AG04450 (cell line): ENCODE results near the gene PLEKHG4B. TPM values are rescaled to one million over a fixed set of nuclear protein-coding genes. Genes with fewer than 3 reads are reported as not detected.

Source experiments
- CTCF ChIA-PET: fragments of 300-600, 350-600 bp; formaldehyde crosslinking; extraction: SDS; loops from one replicate; lab custom pipeline; 2022; ENCODE audit warnings: antibody characterized with exemption, inconsistent platforms; lab: Charles Lee
- POLR2A ChIA-PET: fragments of 350-600 bp; formaldehyde crosslinking; extraction: SDS; loops from one replicate; lab custom pipeline; 2021; ENCODE audit warnings: antibody characterized with exemption, inconsistent platforms; lab: Yijun Ruan, JAX
- DNase-seq: peaks from one replicate; pipeline ENCODE4 v3.0.0-alpha.2; 2011; ENCODE audit warnings: low read depth, low spot score
- H3K27ac ChIP-seq: one replicate; pipeline ENCODE4 v1.5.1; 2012; ENCODE audit warnings: low read depth, low read length, control low read depth
- H3K27me3 ChIP-seq: one replicate; pipeline ENCODE4 v1.6.0; 2012; ENCODE audit warnings: low read length; ENCODE audit not compliant: control insufficient read depth, insufficient read depth
- H3K4me3 ChIP-seq: 2 replicates; pipeline ENCODE4 v1.5.1; 2011; ENCODE audit warnings: mild to moderate bottlenecking, low read depth, low read length, control low read depth
- H3K9me3 ChIP-seq: 2 replicates; pipeline ENCODE4 v1.5.1; 2012; ENCODE audit warnings: low read length; ENCODE audit not compliant: control insufficient read depth, insufficient read depth
- polyA plus RNA-seq: library from polyadenylated mRNA; depleted of rRNA; stranded (reverse); fragments of >200 nt; gene quantifications from 2 replicates; pipeline ENCODE4 v1.2.3, GENCODE V29; 2011
- TF ChIP-seq, protein P1 (sequence below): IDR thresholded peaks from 2 replicates; pipeline ENCODE4 v1.5.1; 2011; ENCODE audit warnings: low read depth, low read length, control low read depth, inconsistent platforms

PLEKHG4B gene
- polyA plus RNA-seq, 1 experiment = 0.24 TPM

DNA sequence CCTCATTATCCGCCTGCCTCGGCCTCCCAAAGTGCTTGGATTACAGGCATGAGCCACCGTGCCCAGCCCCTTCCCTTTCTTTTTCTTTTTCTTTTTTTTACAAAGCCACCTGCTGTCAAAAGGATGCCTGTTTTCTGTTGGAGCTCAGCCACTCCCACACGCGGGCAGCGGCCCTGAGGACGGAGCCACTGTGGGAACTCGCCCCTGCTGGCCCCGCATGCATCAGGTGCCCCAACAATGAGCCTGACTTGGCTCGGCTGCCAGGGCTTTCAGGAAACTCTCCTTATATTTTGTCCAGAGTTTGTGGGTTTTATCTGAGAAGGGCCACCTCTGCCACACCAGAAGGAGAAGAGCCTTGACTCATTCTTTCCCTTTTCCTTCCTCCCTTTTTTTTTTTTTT, 62.3 kb downstream of the PLEKHG4B start:
- CTCF ChIA-PET = interaction anchor here (0.6 kb wide), 1 partner anchor 30 kb away, joined by 3 read pairs; no protein-coding TSS in a partner anchor
- Histone ChIP-seq H3K27me3 (peaks cover 7% of the 10 kb centered on the region), H3K9me3 (no peaks in the 10 kb centered on the region; the same call in 1 of the 2 replicates), H3K27ac (no peak overlapping the region), H3K4me3 (no peak overlapping the region)
- POLR2A ChIA-PET = no interaction called here
- no peak for DNase-seq
- TF ChIP-seq, protein P1, sequence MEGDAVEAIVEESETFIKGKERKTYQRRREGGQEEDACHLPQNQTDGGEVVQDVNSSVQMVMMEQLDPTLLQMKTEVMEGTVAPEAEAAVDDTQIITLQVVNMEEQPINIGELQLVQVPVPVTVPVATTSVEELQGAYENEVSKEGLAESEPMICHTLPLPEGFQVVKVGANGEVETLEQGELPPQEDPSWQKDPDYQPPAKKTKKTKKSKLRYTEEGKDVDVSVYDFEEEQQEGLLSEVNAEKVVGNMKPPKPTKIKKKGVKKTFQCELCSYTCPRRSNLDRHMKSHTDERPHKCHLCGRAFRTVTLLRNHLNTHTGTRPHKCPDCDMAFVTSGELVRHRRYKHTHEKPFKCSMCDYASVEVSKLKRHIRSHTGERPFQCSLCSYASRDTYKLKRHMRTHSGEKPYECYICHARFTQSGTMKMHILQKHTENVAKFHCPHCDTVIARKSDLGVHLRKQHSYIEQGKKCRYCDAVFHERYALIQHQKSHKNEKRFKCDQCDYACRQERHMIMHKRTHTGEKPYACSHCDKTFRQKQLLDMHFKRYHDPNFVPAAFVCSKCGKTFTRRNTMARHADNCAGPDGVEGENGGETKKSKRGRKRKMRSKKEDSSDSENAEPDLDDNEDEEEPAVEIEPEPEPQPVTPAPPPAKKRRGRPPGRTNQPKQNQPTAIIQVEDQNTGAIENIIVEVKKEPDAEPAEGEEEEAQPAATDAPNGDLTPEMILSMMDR = no peak

DNA sequence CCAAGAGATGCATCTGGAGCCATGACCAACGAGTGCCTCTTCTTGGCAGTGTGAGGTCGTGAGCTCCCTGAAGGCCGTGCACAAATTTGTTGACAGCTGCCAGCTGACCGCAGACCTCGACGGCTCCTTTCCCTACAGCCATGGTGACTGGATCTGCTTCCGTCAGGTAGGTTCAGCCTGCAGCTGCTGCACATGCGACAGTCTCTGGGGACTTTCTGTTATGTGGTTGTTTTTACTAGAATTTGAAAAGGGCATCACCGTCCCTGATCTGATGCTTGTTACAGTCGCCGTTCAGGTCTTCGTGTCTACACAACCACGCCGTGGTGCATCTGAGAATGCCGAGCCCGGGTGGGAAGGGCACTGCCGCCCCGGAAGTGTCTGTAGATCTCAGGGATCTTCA, 62.9 kb downstream of the PLEKHG4B start:
- POLR2A ChIA-PET = no interaction called here
- no peak for DNase-seq
- Histone ChIP-seq H3K27ac (no peak overlapping the region), H3K27me3 (peaks cover 7% of the 10 kb centered on the region), H3K4me3 (no peak overlapping the region), H3K9me3 (no peaks in the 10 kb centered on the region; the same call in 1 of the 2 replicates)
- CTCF ChIA-PET = interaction anchor here (0.6 kb wide), 1 partner anchor 31 kb away, joined by 3 read pairs; no protein-coding TSS in a partner anchor
- TF ChIP-seq, protein P1 = no peak

DNA sequence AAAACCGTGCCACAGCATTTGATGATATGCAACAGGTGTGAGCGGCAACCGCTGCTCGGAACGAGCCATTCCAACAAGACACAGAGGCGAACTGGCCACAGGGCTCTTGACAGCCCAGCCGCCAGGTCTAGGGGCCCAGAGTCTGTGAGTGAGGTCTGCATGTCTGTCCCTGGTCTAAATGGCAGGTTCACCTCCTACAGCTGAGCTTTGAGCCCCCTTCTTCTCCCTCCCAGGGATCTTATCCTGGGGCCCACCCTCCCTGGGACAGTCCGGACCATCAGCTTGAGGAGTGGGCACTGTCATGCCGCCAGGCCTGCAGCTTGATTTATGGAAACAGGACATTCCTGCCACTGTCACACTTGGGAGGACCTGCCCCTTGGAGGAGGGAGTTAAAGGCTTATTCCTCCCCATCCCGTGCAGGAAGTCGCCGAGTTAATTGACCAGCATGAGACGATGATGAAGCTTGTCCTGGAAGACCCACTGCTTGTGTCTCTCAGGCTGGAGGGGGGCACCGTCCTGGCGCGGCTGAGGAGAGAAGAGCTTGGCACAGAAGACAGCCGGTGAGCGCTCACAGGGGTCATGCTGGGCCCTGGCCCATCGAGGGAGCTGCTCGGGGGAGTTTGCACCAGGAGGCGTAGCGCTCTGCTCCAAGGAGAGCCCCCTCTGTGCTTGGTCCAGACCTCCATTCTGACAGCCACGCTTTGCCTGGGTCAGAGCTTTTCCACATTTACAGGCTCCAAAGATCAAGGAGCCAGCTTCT, 63.9 kb downstream of the PLEKHG4B start:
- TF ChIP-seq, protein P1 = no peak
- ChIA-PET POLR2A (no interaction called here), CTCF (no interaction called here)
- Histone ChIP-seq H3K27me3 (peaks cover 7% of the 10 kb centered on the region), H3K27ac (no peak overlapping the region), H3K9me3 (no peaks in the 10 kb centered on the region; the same call in 1 of the 2 replicates), H3K4me3 (no peak overlapping the region)
- DNase-seq = no peak

DNA sequence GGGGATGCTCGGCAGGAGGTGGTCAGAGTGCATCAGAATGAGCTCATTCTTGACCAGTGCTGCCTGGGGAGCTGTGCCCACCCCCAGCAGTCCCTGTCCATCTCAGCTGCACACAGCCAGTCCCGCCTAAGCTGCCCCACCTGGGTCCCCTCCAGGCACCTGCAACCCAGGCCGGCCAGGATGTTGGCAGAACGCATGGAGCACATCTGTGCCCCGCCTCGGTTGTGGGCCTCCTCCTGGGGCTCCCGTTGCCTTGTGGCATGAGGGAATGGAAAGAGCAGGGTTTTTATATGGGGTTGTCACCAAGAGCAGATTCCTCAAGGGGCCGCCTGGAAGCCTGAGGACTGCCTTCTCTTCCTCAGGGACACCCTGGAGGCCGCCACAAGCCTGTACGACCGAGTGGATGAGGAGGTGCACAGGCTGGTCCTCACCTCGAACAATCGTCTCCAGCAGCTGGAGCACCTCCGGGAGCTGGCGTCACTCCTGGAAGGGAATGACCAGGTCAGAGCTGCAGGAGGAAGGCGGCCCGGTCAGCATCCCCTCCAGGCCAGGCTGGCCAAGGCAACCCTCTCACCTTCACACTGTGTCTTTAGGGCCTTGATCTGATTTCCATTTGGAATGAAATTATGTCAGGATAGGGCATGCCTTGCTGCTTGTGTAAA, 64.6 kb downstream of the PLEKHG4B start:
- Histone ChIP-seq H3K4me3 (no peak overlapping the region), H3K27ac (no peak overlapping the region), H3K27me3 (peaks cover 7% of the 10 kb centered on the region), H3K9me3 (no peaks in the 10 kb centered on the region; the same call in 1 of the 2 replicates)
- CTCF ChIA-PET = no interaction called here
- TF ChIP-seq, protein P1 = no peak
- POLR2A ChIA-PET = no interaction called here
- no peak for DNase-seq
